Trophoblast cell (in vitro differentiated cells and primary cell): ENCODE data around the gene CBLC.

Experiments used
- DNase-seq, 2 donors: peaks; one replicate each; pipeline ENCODE4 v3.0.0-alpha.2; 2016
- H2AFZ ChIP-seq: 2 replicates; pipeline ENCODE4 v1.6.1; 2013; ENCODE audit warnings: low read length, moderate library complexity, mild to moderate bottlenecking; ENCODE audit not compliant: insufficient read depth, poor library complexity
- H2AK5ac ChIP-seq: 2 replicates; pipeline ENCODE4 v1.6.1; 2013; ENCODE audit warnings: mild to moderate bottlenecking, low read length
- H2BK120ac ChIP-seq: 2 replicates; pipeline ENCODE4 v1.6.1; 2013; ENCODE audit warnings: low read length, mild to moderate bottlenecking, moderate library complexity; ENCODE audit not compliant: insufficient read depth, poor library complexity
- H2BK12ac ChIP-seq: 2 replicates; pipeline ENCODE4 v1.6.1; 2013; ENCODE audit warnings: mild to moderate bottlenecking, low read length, moderate library complexity
- H2BK5ac ChIP-seq: 2 replicates; pipeline ENCODE4 v1.6.1; 2013; ENCODE audit warnings: low read length, low read depth, moderate library complexity, mild to moderate bottlenecking; ENCODE audit not compliant: poor library complexity
- H3K14ac ChIP-seq: 2 replicates; pipeline ENCODE4 v1.6.1; 2013; ENCODE audit warnings: mild to moderate bottlenecking, low read length
- H3K18ac ChIP-seq: 2 replicates; pipeline ENCODE4 v1.6.1; 2013; ENCODE audit warnings: mild to moderate bottlenecking, low read length
- H3K23ac ChIP-seq: 2 replicates; pipeline ENCODE4 v1.6.1; 2013; ENCODE audit warnings: low read length
- H3K27ac ChIP-seq: 2 replicates; pipeline ENCODE4 v1.5.1; 2013; ENCODE audit warnings: low read depth, mild to moderate bottlenecking, inconsistent platforms, low read length, moderate library complexity
- H3K27me3 ChIP-seq: 2 replicates; pipeline ENCODE4 v1.6.1; 2013; ENCODE audit warnings: inconsistent platforms, mild to moderate bottlenecking, low read length, moderate library complexity; ENCODE audit not compliant: insufficient read depth
- H3K36me3 ChIP-seq, 2 experiments: 1 replicate in 1 of 2; 2 replicates in 1 of 2; pipeline ENCODE4 v1.6.1; 2013; ENCODE audit warnings: low read length in 2 of 2, mild to moderate bottlenecking in 2 of 2, moderate library complexity in 1 of 2; ENCODE audit not compliant: insufficient read depth in 2 of 2, control insufficient read depth in 1 of 2
- H3K4ac ChIP-seq: 2 replicates; pipeline ENCODE4 v1.6.1; 2013; ENCODE audit warnings: low read depth, mild to moderate bottlenecking, low read length, moderate library complexity
- H3K4me1 ChIP-seq, 2 experiments: 1 replicate in 1 of 2; 2 replicates in 1 of 2; pipeline ENCODE4 v1.6.1; 2013; ENCODE audit warnings: low read length in 2 of 2, mild to moderate bottlenecking in 2 of 2, moderate library complexity in 1 of 2; ENCODE audit not compliant: insufficient read depth in 2 of 2, control insufficient read depth in 1 of 2
- H3K4me2 ChIP-seq: 2 replicates; pipeline ENCODE4 v1.6.1; 2013; ENCODE audit warnings: inconsistent platforms, mild to moderate bottlenecking, low read length, moderate library complexity
- H3K4me3 ChIP-seq: 2 replicates; pipeline ENCODE4 v1.5.1; 2013; ENCODE audit warnings: mild to moderate bottlenecking, low read depth, low read length, inconsistent platforms
- H3K79me1 ChIP-seq: one replicate; pipeline ENCODE4 v1.6.1; 2013; ENCODE audit warnings: low read length
- H3K79me2 ChIP-seq: 2 replicates; pipeline ENCODE4 v1.6.1; 2013; ENCODE audit warnings: low read length, mild to moderate bottlenecking; ENCODE audit not compliant: control insufficient read depth, insufficient read depth, poor library complexity
- H3K9ac ChIP-seq: 2 replicates; pipeline ENCODE4 v1.6.1; 2013; ENCODE audit warnings: mild to moderate bottlenecking, low read length
- H3K9me3 ChIP-seq: 2 replicates; pipeline ENCODE4 v1.6.1; 2013; ENCODE audit warnings: low read depth, mild to moderate bottlenecking, control low read depth, inconsistent platforms, low read length; ENCODE audit not compliant: insufficient read depth
- H4K12ac ChIP-seq: 2 replicates; pipeline ENCODE4 v1.6.1; 2013; ENCODE audit warnings: low read depth, mild to moderate bottlenecking, low read length, moderate library complexity
- H4K8ac ChIP-seq: 2 replicates; pipeline ENCODE4 v1.6.1; 2013; ENCODE audit warnings: low read depth, mild to moderate bottlenecking, low read length, moderate library complexity
- H4K91ac ChIP-seq: one replicate; pipeline ENCODE4 v1.6.1; 2013; ENCODE audit warnings: low read depth, mild to moderate bottlenecking, low read length, moderate library complexity
- WGBS: extraction: QIAGEN DNeasy Blood & Tissue Kit; methylation state at CpG from one replicate; pipeline ENCODE4 v1.1.7; 2013; ENCODE audit warnings: missing lambda C conversion rate; ENCODE audit not compliant: insufficient read length, insufficient coverage; ENCODE audit errors: extremely low coverage; 5-methylcytosine and 5-hydroxymethylcytosine counted together

Gene CBLC

DNA sequence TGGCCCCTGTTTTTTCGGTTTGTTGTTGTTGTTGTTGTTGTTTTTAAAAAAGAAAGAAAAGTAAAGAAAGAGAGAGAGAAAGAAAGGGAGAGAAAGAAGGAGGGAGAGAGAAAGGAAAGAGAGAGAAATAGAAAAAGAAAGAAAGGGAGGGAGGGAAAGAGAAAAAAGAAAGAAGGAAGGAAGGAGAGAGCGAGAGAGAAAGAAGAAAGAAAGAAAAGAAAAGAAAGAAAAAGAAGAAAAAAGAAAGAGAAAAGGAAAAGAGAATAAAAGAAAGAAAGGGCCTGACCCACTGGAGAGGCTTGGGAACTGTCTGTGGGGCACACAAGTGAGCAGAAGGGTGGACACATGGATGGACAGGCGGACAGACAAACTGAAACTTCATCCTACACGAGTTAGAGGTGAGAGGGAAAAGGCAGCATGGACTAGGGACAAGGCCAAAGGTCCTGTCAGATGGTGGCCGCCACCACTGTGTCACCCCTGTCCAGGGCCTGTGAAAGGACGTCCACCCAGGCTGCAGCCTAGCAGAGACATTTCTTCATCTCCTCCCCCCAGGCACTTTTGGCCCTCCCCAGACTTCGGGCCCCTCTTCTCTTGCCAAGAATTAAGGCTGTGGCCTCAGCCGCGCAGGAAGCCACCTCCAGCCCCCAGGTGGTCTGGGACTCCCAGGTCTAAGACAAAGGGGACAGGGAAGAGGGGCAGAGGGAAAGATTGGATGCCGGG is 22.1 kb downstream of the CBLC start:
- no peaks in the 10 kb centered on the region for H3K79me2 ChIP-seq
- no peaks in the 10 kb centered on the region for H3K27me3 ChIP-seq
- no peak overlapping the region for H3K4ac ChIP-seq
- H3K4me3 ChIP-seq = no peak overlapping the region
- H3K27ac ChIP-seq = no peak overlapping the region
- H2BK5ac ChIP-seq = no peak overlapping the region
- DNase-seq = no peak
- H2AFZ ChIP-seq = no peak overlapping the region
- H3K9me3 ChIP-seq = no peaks in the 10 kb centered on the region
- H3K79me1 ChIP-seq = no peaks in the 10 kb centered on the region
- no peak overlapping the region for H2AK5ac ChIP-seq
- no peak overlapping the region for H4K91ac ChIP-seq
- peaks cover 4 to 5% of the 10 kb centered on the region in 2 experiments for H3K4me1 ChIP-seq
- no peak overlapping the region for H3K23ac ChIP-seq
- H3K18ac ChIP-seq = no peak overlapping the region
- H2BK120ac ChIP-seq = no peak overlapping the region
- no CpG with 5 or more reads among the region's 10 CpGs for WGBS
- no peak overlapping the region for H4K12ac ChIP-seq
- H3K36me3 ChIP-seq = no peaks in the 10 kb centered on the region
- H2BK12ac ChIP-seq = no peak overlapping the region
- no peak overlapping the region for H3K14ac ChIP-seq
- H4K8ac ChIP-seq = no peak overlapping the region
- H3K4me2 ChIP-seq = no peak overlapping the region
- H3K9ac ChIP-seq = no peak overlapping the region

DNA sequence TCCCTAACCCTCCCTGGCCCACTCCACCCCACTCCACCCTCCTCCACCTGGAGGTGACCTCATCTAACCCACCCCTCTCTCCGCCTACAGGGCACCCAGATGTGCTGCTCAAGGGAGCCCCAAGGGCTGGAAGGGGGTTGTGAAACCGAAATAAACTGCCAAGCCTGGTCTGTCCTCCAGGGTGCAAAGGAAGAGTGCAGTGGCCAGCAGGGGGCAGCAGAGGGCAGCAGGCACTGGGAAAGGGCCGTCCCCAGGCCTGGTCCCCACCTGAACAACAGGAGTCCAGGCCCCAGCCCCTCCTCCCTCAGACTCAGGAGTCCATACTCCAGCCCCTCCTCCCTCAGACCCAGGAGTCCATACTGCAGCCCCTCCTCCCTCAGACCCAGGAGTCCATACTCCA is 22.8 kb downstream of the CBLC start:
- no peak overlapping the region for H4K8ac ChIP-seq
- H3K4ac ChIP-seq = no peak overlapping the region
- H3K9ac ChIP-seq = peak overlapping the region; percentile 75
- no peaks in the 10 kb centered on the region for H3K79me1 ChIP-seq
- no peak overlapping the region for H2BK12ac ChIP-seq
- H2BK120ac ChIP-seq = no peak overlapping the region
- no peak overlapping the region for H2BK5ac ChIP-seq
- H3K9me3 ChIP-seq = no peaks in the 10 kb centered on the region
- H3K4me2 ChIP-seq = no peak overlapping the region
- H3K36me3 ChIP-seq = no peaks in the 10 kb centered on the region
- H3K14ac ChIP-seq = no peak overlapping the region
- no peak overlapping the region for H3K18ac ChIP-seq
- no peak overlapping the region for H3K23ac ChIP-seq
- no peak overlapping the region for H3K4me3 ChIP-seq
- no peak overlapping the region for H2AFZ ChIP-seq
- no peak overlapping the region for H2AK5ac ChIP-seq
- no peaks in the 10 kb centered on the region for H3K79me2 ChIP-seq
- no peaks in the 10 kb centered on the region for H3K27me3 ChIP-seq
- no peak overlapping the region for H4K91ac ChIP-seq
- no peak overlapping the region for H4K12ac ChIP-seq
- no CpG with 5 or more reads among the region's 3 CpGs for WGBS
- H3K27ac ChIP-seq = no peak overlapping the region
- peak; percentile 73 to 81 for DNase-seq
- peaks cover 4 to 5% of the 10 kb centered on the region in 2 experiments for H3K4me1 ChIP-seq

DNA sequence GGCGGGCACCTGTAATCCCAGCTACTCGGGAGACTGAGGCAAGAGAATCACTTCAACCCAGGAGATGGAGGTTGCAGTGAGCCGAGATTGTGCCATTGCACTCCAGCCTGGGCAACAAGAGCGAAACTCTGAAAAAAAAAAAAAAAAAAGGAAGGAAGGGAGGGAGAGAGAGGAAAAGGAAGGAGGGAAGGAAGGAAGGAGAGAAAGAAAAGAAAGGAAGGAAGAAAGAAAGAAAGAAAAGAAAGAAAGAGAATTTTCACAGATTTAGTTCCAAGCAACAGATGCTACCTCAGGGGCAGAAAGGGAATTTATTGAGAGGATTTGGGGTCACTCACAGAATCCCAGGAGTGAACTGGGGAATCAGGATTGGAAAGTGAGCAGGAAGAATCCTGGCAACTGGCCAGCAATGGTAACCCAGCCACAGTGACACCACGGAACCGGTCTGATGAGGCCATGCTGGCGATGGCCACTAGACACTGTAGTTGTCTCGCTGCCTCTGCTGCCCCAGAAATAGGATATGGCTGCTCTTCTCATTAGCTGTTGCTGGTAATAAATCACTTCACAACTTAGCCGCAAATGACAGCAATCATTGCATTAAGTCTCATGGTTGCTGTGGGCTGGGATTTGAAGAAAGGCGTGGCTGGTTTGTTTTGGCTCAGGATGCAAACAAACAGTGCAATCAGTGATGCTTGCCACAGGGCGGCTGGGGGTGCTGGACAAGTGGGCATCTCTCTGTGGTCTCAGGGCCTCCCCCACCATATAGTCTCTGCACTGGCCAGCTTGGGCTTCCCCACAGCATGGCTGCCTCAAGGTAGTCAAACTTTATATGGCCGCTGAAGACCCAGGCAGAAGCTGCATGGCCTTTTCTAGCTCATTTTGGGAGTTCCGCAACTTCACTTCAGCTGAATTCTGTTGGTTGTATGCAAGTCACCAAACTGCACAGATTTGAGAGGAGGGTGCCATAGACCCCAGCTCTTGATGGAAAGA is 26.0 kb downstream of the CBLC start:
- Histone ChIP-seq H3K79me2 (peaks cover 3% of the 10 kb centered on the region), H3K4ac (no peak overlapping the region), H2AK5ac (no peak overlapping the region), H3K4me2 (no peak overlapping the region), H3K23ac (no peak overlapping the region), H2BK12ac (no peak overlapping the region), H3K36me3 (no peaks in the 10 kb centered on the region), H3K18ac (no peak overlapping the region), H3K9ac (no peak overlapping the region), H3K4me1 (peaks cover 7 to 9% of the 10 kb centered on the region in 2 experiments), H4K91ac (no peak overlapping the region), H2BK5ac (no peak overlapping the region), H3K14ac (no peak overlapping the region), H4K8ac (no peak overlapping the region), H3K4me3 (no peak overlapping the region), H4K12ac (no peak overlapping the region), H3K27ac (no peak overlapping the region), H3K79me1 (peaks cover 7% of the 10 kb centered on the region), H2AFZ (no peak overlapping the region), H3K27me3 (no peaks in the 10 kb centered on the region), H3K9me3 (no peaks in the 10 kb centered on the region), H2BK120ac (no peak overlapping the region)
- no CpG with 5 or more reads among the region's 13 CpGs for WGBS
- DNase-seq = peak in 1 of 2 donors; percentile 14

DNA sequence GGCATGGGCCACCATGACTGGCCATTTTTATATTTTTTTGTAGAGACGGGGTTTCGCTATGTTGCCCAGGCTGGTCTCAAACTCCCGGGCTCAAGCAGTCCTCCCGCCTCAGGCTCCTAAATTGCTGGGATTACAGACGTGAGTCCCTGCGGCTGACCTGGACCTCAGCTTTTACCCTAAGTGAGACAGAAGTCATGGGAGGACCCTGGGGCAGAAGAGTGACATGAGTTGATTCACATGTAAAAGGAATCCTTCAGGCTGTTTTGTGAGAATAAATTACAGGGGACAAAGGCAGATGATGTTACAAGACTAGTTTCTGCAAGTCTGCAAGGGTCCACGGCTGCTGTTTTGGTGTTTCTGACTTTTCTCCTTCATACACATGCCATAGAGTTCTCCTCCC is 28.6 kb downstream of the CBLC start:
- no peak overlapping the region for H3K9ac ChIP-seq
- no peak overlapping the region for H2AK5ac ChIP-seq
- WGBS = no CpG with 5 or more reads among the region's 7 CpGs
- H3K4me2 ChIP-seq = no peak overlapping the region
- H2BK5ac ChIP-seq = no peak overlapping the region
- no peak overlapping the region for H4K8ac ChIP-seq
- no peak overlapping the region for H3K18ac ChIP-seq
- no peak overlapping the region for H3K27ac ChIP-seq
- no peaks in the 10 kb centered on the region for H3K9me3 ChIP-seq
- no peak overlapping the region for H4K91ac ChIP-seq
- H3K4me1 ChIP-seq = peaks cover 12 to 13% of the 10 kb centered on the region in 2 experiments
- H3K27me3 ChIP-seq = no peaks in the 10 kb centered on the region
- H4K12ac ChIP-seq = no peak overlapping the region
- no peak overlapping the region for H3K14ac ChIP-seq
- no peak overlapping the region for H3K23ac ChIP-seq
- no peak overlapping the region for H2BK12ac ChIP-seq
- H3K79me2 ChIP-seq = peaks cover 3% of the 10 kb centered on the region
- H2BK120ac ChIP-seq = no peak overlapping the region
- peaks cover 12% of the 10 kb centered on the region for H3K79me1 ChIP-seq
- no peak overlapping the region for H2AFZ ChIP-seq
- no peaks in the 10 kb centered on the region for H3K36me3 ChIP-seq
- no peak overlapping the region for H3K4me3 ChIP-seq
- DNase-seq = peak; percentile 73 to 85
- no peak overlapping the region for H3K4ac ChIP-seq
